CD4-positive, alpha-beta T cell (primary cell): Measurements from ENCODE around the gene SSBP2. TPM values are rescaled to one million over a fixed set of nuclear protein-coding genes. Genes with fewer than 3 reads are reported as not detected.
"Not testable (repeated sequence)": the region's sequence is repeated elsewhere in the genome, so short reads cannot be mapped to it uniquely, and the experiment has no call there.

Source experiments
- ATAC-seq: fragments of 200-7000 bp; cut with Tn5 transposase; one replicate; pipeline ENCODE4 v1.10.0; 2022; ENCODE audit warnings: mild to moderate bottlenecking; ENCODE audit not compliant: poor library complexity
- CTCF ChIA-PET: fragments of 350-600 bp; sonication (Branson Sonifier 250); formaldehyde crosslinking; loops from one replicate; lab custom pipeline; 2021; ENCODE audit warnings: antibody characterized with exemption, inconsistent platforms; lab: Charles Lee
- POLR2A ChIA-PET: fragments of 350-600 bp; sonication (Branson Sonifier 250); formaldehyde crosslinking; loops from one replicate; lab custom pipeline; 2021; ENCODE audit warnings: antibody characterized with exemption, inconsistent platforms; lab: Charles Lee
- DNase-seq, 14 experiments: peaks; one replicate each; pipeline ENCODE4 v3.0.0-alpha.2; 2013 to 2020; ENCODE audit warnings: mixed read lengths in 2 of 14
- H3K27ac ChIP-seq, 2 donors: one replicate each; pipeline versions ENCODE4 v1.5.1 to v1.7.0; 2013; ENCODE audit warnings: low read length in 2 of 2, low read depth in 1 of 2, mild to moderate bottlenecking in 1 of 2
- H3K27me3 ChIP-seq, 2 experiments: 1 replicate in 1 of 2; 2 replicates in 1 of 2; pipeline versions ENCODE4 v1.6.1 to v1.7.0; 2013; ENCODE audit warnings: low read length in 2 of 2, control low read depth in 1 of 2, mild to moderate bottlenecking in 1 of 2, moderate library complexity in 1 of 2; ENCODE audit not compliant: insufficient read depth in 2 of 2, control insufficient read depth in 1 of 2
- H3K36me3 ChIP-seq: one replicate; pipeline ENCODE4 v1.6.1; 2013; ENCODE audit warnings: low read length, control low read depth; ENCODE audit not compliant: insufficient read depth
- H3K4me1 ChIP-seq: one replicate; pipeline ENCODE4 v1.6.1; 2013; ENCODE audit warnings: low read length, control low read depth; ENCODE audit not compliant: insufficient read depth
- H3K4me3 ChIP-seq: one replicate; pipeline ENCODE4 v1.5.1; 2013; ENCODE audit warnings: mild to moderate bottlenecking, low read length, moderate library complexity
- H3K9me3 ChIP-seq, 2 experiments: 1 replicate in 1 of 2; 2 replicates in 1 of 2; pipeline versions ENCODE4 v1.6.1 to v1.7.0; 2013; ENCODE audit warnings: low read length in 2 of 2, mild to moderate bottlenecking in 2 of 2, control low read depth in 1 of 2, moderate library complexity in 1 of 2; ENCODE audit not compliant: control insufficient read depth in 1 of 2, insufficient read depth in 1 of 2
- H3K27ac Mint-ChIP-seq: one replicate; pipeline ENCODE4 v1.8.0; 2020; ENCODE audit warnings: mixed read lengths
- H3K27me3 Mint-ChIP-seq: one replicate; pipeline ENCODE4 v1.8.0; 2021; ENCODE audit warnings: mixed read lengths
- H3K36me3 Mint-ChIP-seq: one replicate; pipeline ENCODE4 v1.8.0; 2021; ENCODE audit warnings: low read depth, mixed read lengths
- H3K4me1 Mint-ChIP-seq: one replicate; pipeline ENCODE4 v1.8.0; 2021; ENCODE audit warnings: low read depth, mixed read lengths
- H3K4me3 Mint-ChIP-seq: one replicate; pipeline ENCODE4 v1.8.0; 2020; ENCODE audit warnings: mild to moderate bottlenecking, mixed read lengths
- H3K9me3 Mint-ChIP-seq: one replicate; pipeline ENCODE4 v1.8.0; 2020; ENCODE audit warnings: mixed read lengths
- intact Hi-C, 2 experiments: fragments of 100-400 bp; cut with DNase I in 1 of 2; cut with micrococcal nuclease in 1 of 2; formaldehyde crosslinking; loops; one replicate each; pipeline versions ENCODE4 v1.15.1 to v1.9.0; 2023 to 2025; cut with DNase I, micrococcal nuclease
- total RNA-seq, 174 experiments: library from RNA in 2 of 174; stranded (reverse) in 2 of 174; gene quantifications; one replicate each; pipeline ENCODE4 v1.2.3 and lab custom pipeline; 2021 to 2026
- TF ChIP-seq, protein P1 (sequence below): fragments of 200-600 bp; IDR thresholded peaks from one replicate; pipeline ENCODE4 v1.8.0; 2022; ENCODE audit warnings: antibody characterized with exemption, mild to moderate bottlenecking

SSBP2 gene
- total RNA-seq, 2 experiments from 2014 or later: 33.5 to 36.3 TPM

DNA sequence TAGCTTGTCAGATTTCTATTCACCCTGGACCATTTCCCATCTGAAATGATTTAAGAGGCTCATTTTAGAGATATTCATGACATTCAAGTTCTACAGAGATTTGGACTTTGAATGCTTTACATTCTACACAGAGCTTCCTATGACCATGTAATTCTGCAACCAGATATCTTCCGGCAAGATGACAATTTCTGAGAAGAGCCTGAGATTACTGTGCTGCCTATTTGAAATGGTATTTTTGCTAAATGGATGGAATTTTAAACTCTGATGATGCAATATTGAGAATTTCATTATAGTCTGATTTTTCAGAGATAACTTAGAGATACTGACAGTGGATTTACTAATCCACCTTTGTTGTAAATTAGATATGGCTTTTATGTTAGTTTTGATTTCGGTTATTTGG lies 341.0 kb downstream of the SSBP2 start:
- Mint-ChIP-seq H3K4me3 (no peak overlapping the region), H3K9me3 (no peaks in the 10 kb centered on the region), H3K27me3 (no peaks in the 10 kb centered on the region), H3K27ac (no peak overlapping the region), H3K36me3 (peaks cover 20% of the 10 kb centered on the region), H3K4me1 (no peaks in the 10 kb centered on the region)
- ChIA-PET POLR2A (no interaction called here), CTCF (no interaction called here)
- DNase-seq (no peak), ATAC-seq (no peak)
- intact Hi-C loops: no loop called here
- Histone ChIP-seq H3K4me3 (no peak overlapping the region), H3K4me1 (no peaks in the 10 kb centered on the region), H3K36me3 (no peaks in the 10 kb centered on the region), H3K27ac (no peak overlapping the region), H3K27me3 (no peaks in the 10 kb centered on the region), H3K9me3 (no peaks in the 10 kb centered on the region)
- TF ChIP-seq, protein P1, sequence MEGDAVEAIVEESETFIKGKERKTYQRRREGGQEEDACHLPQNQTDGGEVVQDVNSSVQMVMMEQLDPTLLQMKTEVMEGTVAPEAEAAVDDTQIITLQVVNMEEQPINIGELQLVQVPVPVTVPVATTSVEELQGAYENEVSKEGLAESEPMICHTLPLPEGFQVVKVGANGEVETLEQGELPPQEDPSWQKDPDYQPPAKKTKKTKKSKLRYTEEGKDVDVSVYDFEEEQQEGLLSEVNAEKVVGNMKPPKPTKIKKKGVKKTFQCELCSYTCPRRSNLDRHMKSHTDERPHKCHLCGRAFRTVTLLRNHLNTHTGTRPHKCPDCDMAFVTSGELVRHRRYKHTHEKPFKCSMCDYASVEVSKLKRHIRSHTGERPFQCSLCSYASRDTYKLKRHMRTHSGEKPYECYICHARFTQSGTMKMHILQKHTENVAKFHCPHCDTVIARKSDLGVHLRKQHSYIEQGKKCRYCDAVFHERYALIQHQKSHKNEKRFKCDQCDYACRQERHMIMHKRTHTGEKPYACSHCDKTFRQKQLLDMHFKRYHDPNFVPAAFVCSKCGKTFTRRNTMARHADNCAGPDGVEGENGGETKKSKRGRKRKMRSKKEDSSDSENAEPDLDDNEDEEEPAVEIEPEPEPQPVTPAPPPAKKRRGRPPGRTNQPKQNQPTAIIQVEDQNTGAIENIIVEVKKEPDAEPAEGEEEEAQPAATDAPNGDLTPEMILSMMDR: no peak

DNA sequence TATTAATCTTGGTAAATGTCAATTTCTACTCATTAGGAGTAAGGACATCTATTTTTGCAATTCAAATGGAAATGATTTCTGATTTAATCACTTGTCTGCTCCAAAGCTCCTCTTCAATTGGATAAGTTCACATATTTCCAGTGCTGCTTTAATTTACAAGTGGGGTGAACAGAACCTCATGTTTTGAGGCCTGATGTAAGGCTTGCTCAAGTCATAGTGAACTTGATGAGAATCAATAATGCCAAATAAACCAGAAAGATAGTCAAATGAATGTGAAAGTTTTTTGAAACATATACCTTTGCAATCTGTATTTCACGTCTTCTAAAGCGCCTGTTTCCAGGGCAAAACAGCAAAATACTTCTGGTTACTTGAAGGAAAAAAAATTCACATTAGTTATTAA lies 341.5 kb downstream of the SSBP2 start:
- peaks cover 15% of the 10 kb centered on the region for H3K36me3 Mint-ChIP-seq
- TF ChIP-seq, protein P1: no peak
- POLR2A ChIA-PET: no interaction called here
- no peaks in the 10 kb centered on the region for H3K9me3 Mint-ChIP-seq
- H3K4me1 Mint-ChIP-seq: no peaks in the 10 kb centered on the region
- ATAC-seq (no peak), DNase-seq (no peak)
- H3K9me3 ChIP-seq: no peaks in the 10 kb centered on the region
- H3K27ac Mint-ChIP-seq: no peak overlapping the region
- H3K4me1 ChIP-seq: no peaks in the 10 kb centered on the region
- no peaks in the 10 kb centered on the region for H3K27me3 Mint-ChIP-seq
- H3K4me3 Mint-ChIP-seq: no peak overlapping the region
- no peak overlapping the region for H3K4me3 ChIP-seq
- intact Hi-C loops: no loop called here
- no peak overlapping the region for H3K27ac ChIP-seq
- CTCF ChIA-PET: no interaction called here
- no peaks in the 10 kb centered on the region for H3K27me3 ChIP-seq
- H3K36me3 ChIP-seq: no peaks in the 10 kb centered on the region

DNA sequence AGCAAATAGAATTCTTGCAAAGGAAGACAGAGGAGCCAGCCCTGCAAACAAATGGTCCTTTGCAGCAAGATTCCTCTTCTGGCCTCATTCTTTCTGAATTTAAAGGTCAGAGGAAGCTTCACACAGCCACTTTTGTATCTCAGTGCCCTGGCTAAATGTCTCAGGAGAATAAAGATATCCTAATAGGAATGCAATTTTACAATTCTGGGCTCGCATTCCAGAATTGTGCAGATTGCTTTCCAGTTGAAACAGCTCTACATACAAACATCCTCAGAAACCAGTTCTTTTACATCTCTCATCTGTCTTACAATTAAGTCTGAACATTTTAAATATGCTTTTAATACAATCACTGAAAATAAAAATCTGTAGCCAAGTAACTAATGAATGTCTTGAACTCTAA lies 342.4 kb downstream of the SSBP2 start:
- CTCF ChIA-PET: no interaction called here
- POLR2A ChIA-PET: no interaction called here

DNA sequence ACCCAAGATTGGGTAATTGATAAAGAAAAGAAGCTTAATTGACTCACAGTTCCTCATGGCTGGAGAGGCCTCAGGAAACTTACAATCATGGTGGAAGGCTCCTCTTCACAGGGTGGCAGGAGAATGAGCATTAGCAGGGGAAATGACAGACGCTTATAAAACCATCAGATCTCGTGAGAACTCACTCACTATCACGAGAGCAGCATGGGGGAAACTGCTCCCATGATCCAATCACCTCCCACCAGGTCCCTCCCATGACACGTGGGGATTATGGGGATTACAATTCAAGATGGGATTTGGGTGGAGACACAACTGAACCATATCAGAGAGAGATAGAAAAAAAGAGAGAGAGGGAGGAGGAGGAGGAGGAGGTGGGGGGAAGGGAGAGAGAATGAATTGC lies 343.1 kb downstream of the SSBP2 start:
- POLR2A ChIA-PET, intact Hi-C loops, H3K36me3 ChIP-seq, H3K9me3 ChIP-seq, CTCF ChIA-PET, DNase-seq, H3K4me1 Mint-ChIP-seq, ATAC-seq, H3K9me3 Mint-ChIP-seq, H3K4me3 Mint-ChIP-seq, H3K27me3 ChIP-seq, H3K4me3 ChIP-seq, H3K4me1 ChIP-seq, H3K27ac Mint-ChIP-seq, H3K27me3 Mint-ChIP-seq, H3K27ac ChIP-seq: not testable (repeated sequence)
- H3K36me3 Mint-ChIP-seq: peaks cover 13% of the 10 kb centered on the region

More for the DNA sequence above, 342.4 kb downstream of the SSBP2 start:
- Histone ChIP-seq H3K9me3 (no peaks in the 10 kb centered on the region), H3K36me3 (no peaks in the 10 kb centered on the region), H3K4me1 (no peaks in the 10 kb centered on the region), H3K4me3 (no peak overlapping the region), H3K27ac (no peak overlapping the region), H3K27me3 (no peaks in the 10 kb centered on the region)
- intact Hi-C loops: no loop called here
- Mint-ChIP-seq H3K9me3 (no peaks in the 10 kb centered on the region), H3K4me3 (no peak overlapping the region), H3K27me3 (no peaks in the 10 kb centered on the region), H3K4me1 (no peaks in the 10 kb centered on the region), H3K27ac (no peak overlapping the region), H3K36me3 (peaks cover 13% of the 10 kb centered on the region)
- ATAC-seq: no peak
- TF ChIP-seq, protein P1: no peak
- no peak for DNase-seq
